Astrocyte (in vitro differentiated cells and primary cell): ENCODE data around the gene GYG2. TPM values are rescaled to one million over a fixed set of nuclear protein-coding genes. Genes with fewer than 3 reads are reported as not detected.
A peak's percentile ranks its signal among the peaks of the same experiment; 100 is the strongest.

ENCODE experiments used
- DNase-seq: peaks from one replicate; pipeline ENCODE4 v3.0.0-alpha.2; 2010; ENCODE audit warnings: low read depth
- FAIRE-seq: peaks from 2 replicates; lab custom pipeline; 2011; peaks lifted over from hg19 to GRCh38; lab: Jason Lieb, UNC
- H2AFZ ChIP-seq: 2 replicates; pipeline ENCODE4 v1.6.0; 2012; ENCODE audit warnings: low read depth, low read length, inconsistent platforms
- H3K27ac ChIP-seq: 2 replicates; pipeline ENCODE4 v1.5.1; 2011; ENCODE audit warnings: low read depth, low read length, inconsistent platforms
- H3K27me3 ChIP-seq: 2 replicates; pipeline ENCODE4 v1.6.0; 2011; ENCODE audit warnings: low read length, inconsistent platforms; ENCODE audit not compliant: insufficient read depth
- H3K36me3 ChIP-seq: 2 replicates; pipeline ENCODE4 v1.5.1; 2011; ENCODE audit warnings: low read length, inconsistent platforms; ENCODE audit not compliant: insufficient read depth
- H3K4me1 ChIP-seq: 2 replicates; pipeline ENCODE4 v1.5.1; 2011; ENCODE audit warnings: low read length, inconsistent platforms; ENCODE audit not compliant: insufficient read depth
- H3K4me2 ChIP-seq: 2 replicates; pipeline ENCODE4 v1.6.0; 2012; ENCODE audit warnings: low read length, inconsistent platforms
- H3K4me3 ChIP-seq: 2 replicates; pipeline ENCODE4 v1.5.1; 2011; ENCODE audit warnings: low read depth, mild to moderate bottlenecking, low read length, inconsistent platforms; ENCODE audit not compliant: insufficient read depth
- H3K79me2 ChIP-seq: 2 replicates; pipeline ENCODE4 v1.6.0; 2012; ENCODE audit warnings: mild to moderate bottlenecking, low read length, inconsistent platforms; ENCODE audit not compliant: insufficient read depth
- H3K9ac ChIP-seq: 2 replicates; pipeline ENCODE4 v1.6.0; 2012; ENCODE audit warnings: mild to moderate bottlenecking, low read length, inconsistent platforms
- H3K9me3 ChIP-seq: 2 replicates; pipeline ENCODE4 v1.5.1; 2012; ENCODE audit warnings: low read depth, mild to moderate bottlenecking, low read length, inconsistent platforms; ENCODE audit not compliant: insufficient read depth
- H4K20me1 ChIP-seq: 2 replicates; pipeline ENCODE4 v1.6.0; 2012; ENCODE audit warnings: low read length, inconsistent platforms; ENCODE audit not compliant: insufficient read depth
- H3K27ac Mint-ChIP-seq: one replicate; pipeline ENCODE4 v1.8.0; 2021; ENCODE audit warnings: mild to moderate bottlenecking, mixed read lengths; ENCODE audit not compliant: unreplicated experiment
- H3K27me3 Mint-ChIP-seq: one replicate; pipeline ENCODE4 v1.8.0; 2021; ENCODE audit warnings: low read depth, mixed read lengths; ENCODE audit not compliant: unreplicated experiment
- H3K36me3 Mint-ChIP-seq: one replicate; pipeline ENCODE4 v1.8.0; 2021; ENCODE audit warnings: low read depth, mixed read lengths; ENCODE audit not compliant: unreplicated experiment
- H3K4me1 Mint-ChIP-seq: one replicate; pipeline ENCODE4 v1.8.0; 2021; ENCODE audit warnings: low read depth, mixed read lengths; ENCODE audit not compliant: unreplicated experiment
- H3K4me3 Mint-ChIP-seq: one replicate; pipeline ENCODE4 v1.8.0; 2021; ENCODE audit warnings: mild to moderate bottlenecking, moderate library complexity, mixed read lengths; ENCODE audit not compliant: unreplicated experiment
- H3K9me3 Mint-ChIP-seq: one replicate; pipeline ENCODE4 v1.8.0; 2021; ENCODE audit warnings: mild to moderate bottlenecking, mixed read lengths; ENCODE audit not compliant: unreplicated experiment
- EZH2 ChIP-seq: IDR thresholded peaks from 2 replicates; pipeline ENCODE4 v1.6.1; 2012; ENCODE audit warnings: mild to moderate bottlenecking, low read length, inconsistent platforms; ENCODE audit not compliant: insufficient read depth
- total RNA-seq: library from RNA; stranded (reverse); gene quantifications from 2 replicates; pipeline ENCODE4 v1.2.1, GENCODE V29; 2021
- TF ChIP-seq, protein P1 (sequence below): IDR thresholded peaks from 2 replicates; pipeline ENCODE4 v1.5.1; 2011; ENCODE audit warnings: low read depth, mild to moderate bottlenecking, inconsistent platforms, low read length, moderate library complexity; ENCODE audit not compliant: insufficient read depth

GYG2 gene
- total RNA-seq, 1 donor from 2014 or later, result 15.5 TPM

DNA sequence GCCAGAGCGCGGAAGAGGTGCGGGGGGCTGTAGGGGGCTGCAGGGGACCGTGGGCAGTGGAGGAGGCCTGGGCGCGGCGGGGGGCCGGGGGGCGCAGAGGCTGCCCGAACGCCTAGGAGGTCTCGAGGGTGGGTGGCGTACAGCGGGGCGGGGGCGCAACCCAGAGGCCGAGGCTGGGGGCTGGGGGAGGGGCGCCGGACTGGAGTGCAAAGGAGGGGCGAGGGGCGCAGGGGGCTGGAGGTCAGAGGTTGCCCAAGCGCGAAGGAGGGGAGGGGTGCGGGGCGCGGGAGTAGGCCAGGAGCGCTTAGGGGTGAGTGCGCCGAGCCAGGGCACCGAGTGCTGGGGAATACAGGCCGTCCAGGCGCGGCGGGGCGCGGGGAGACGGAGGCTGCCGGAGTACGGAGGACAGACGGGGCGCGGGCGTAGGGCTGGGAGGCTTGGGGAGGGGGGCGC is 255 bp downstream of the GYG2 start:
- Histone ChIP-seq H3K9me3 (no peaks in the 10 kb centered on the region), H3K27me3 (peaks cover 9% of the 10 kb centered on the region), H2AFZ (no peak overlapping the region), H3K79me2 (no peaks in the 10 kb centered on the region), H3K4me1 (no peaks in the 10 kb centered on the region), H3K4me2 (peak overlapping the region; percentile 53), H3K36me3 (no peaks in the 10 kb centered on the region), H3K4me3 (no peak overlapping the region), H3K27ac (no peak overlapping the region), H3K9ac (no peak overlapping the region), H4K20me1 (no peaks in the 10 kb centered on the region)
- TF ChIP-seq, protein P1, sequence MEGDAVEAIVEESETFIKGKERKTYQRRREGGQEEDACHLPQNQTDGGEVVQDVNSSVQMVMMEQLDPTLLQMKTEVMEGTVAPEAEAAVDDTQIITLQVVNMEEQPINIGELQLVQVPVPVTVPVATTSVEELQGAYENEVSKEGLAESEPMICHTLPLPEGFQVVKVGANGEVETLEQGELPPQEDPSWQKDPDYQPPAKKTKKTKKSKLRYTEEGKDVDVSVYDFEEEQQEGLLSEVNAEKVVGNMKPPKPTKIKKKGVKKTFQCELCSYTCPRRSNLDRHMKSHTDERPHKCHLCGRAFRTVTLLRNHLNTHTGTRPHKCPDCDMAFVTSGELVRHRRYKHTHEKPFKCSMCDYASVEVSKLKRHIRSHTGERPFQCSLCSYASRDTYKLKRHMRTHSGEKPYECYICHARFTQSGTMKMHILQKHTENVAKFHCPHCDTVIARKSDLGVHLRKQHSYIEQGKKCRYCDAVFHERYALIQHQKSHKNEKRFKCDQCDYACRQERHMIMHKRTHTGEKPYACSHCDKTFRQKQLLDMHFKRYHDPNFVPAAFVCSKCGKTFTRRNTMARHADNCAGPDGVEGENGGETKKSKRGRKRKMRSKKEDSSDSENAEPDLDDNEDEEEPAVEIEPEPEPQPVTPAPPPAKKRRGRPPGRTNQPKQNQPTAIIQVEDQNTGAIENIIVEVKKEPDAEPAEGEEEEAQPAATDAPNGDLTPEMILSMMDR, result no peak
- TF ChIP-seq EZH2, result no peak
- H3K27me3 Mint-ChIP-seq, result no peaks in the 10 kb centered on the region
- peaks cover 4% of the 10 kb centered on the region for H3K4me1 Mint-ChIP-seq
- H3K27ac Mint-ChIP-seq, result no peak overlapping the region
- no peak for DNase-seq
- FAIRE-seq, result no peak
- H3K4me3 Mint-ChIP-seq, result peak overlapping the region; percentile 62
- no peaks in the 10 kb centered on the region for H3K9me3 Mint-ChIP-seq
- peaks cover 6% of the 10 kb centered on the region for H3K36me3 Mint-ChIP-seq

DNA sequence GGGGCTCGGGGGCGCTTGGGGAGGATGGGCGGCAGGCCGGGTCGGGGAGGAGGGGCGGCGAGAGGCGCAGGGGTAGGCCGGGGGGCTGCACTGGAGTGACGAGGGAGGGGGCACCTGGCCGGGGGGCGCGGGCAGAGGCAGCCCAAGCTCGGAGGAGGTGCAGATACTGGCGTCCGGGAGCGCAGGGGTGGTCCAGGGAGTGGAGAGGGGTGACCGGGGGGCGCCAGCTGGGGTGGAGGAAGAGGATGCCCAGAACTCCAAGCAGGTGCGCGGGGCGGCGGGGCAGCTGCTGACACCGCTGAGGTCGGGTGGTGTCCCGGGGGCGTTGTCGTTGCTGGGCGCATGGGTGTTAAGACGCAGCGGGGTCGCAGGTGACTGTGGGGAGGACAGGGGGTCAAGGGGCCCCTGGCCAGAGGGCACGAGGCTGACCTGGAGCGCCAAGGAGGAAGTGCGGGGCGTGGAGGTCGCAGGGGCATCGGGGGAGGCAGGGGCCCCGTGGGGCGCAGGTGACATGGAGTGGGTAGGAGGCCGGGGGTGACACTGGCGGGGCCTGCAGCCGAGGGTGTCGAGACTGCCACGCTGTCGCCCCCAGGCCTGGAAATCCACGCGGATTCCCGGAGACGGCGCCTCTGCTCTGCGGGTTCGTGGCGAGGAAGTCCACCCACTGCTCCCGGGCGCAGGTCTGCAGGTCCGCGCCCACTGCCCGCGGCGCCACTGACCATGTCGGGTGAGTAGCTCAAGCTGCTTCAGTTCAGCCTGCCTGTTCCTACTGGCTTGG is 928 bp downstream of the GYG2 start:
- peak overlapping the region; percentile 68 for H3K4me3 Mint-ChIP-seq
- FAIRE-seq (no peak), DNase-seq (no peak)
- Histone ChIP-seq H3K27ac (no peak overlapping the region), H3K4me3 (no peak overlapping the region), H3K36me3 (no peaks in the 10 kb centered on the region), H3K79me2 (no peaks in the 10 kb centered on the region), H3K4me2 (peak overlapping the region; percentile 53), H3K9ac (no peak overlapping the region), H4K20me1 (no peaks in the 10 kb centered on the region), H2AFZ (no peak overlapping the region), H3K9me3 (no peaks in the 10 kb centered on the region), H3K27me3 (peaks cover 9% of the 10 kb centered on the region), H3K4me1 (no peaks in the 10 kb centered on the region)
- H3K27me3 Mint-ChIP-seq, result no peaks in the 10 kb centered on the region
- H3K36me3 Mint-ChIP-seq, result peaks cover 6% of the 10 kb centered on the region
- H3K4me1 Mint-ChIP-seq, result peaks cover 7% of the 10 kb centered on the region
- no peaks in the 10 kb centered on the region for H3K9me3 Mint-ChIP-seq
- no peak overlapping the region for H3K27ac Mint-ChIP-seq
- TF ChIP-seq, protein P1, result no peak
- TF ChIP-seq EZH2, result no peak
